NB4 (cell line): Measurements from ENCODE around the gene MYCL.

Experiments
- MYC ChIP-seq: IDR thresholded peaks from 2 replicates; pipeline ENCODE4 v1.6.1; 2011; ENCODE audit warnings: low read depth, low read length
- POLR2A ChIP-seq: IDR thresholded peaks from 2 replicates; pipeline ENCODE4 v1.6.1; 2011; ENCODE audit warnings: mild to moderate bottlenecking; ENCODE audit not compliant: insufficient read length; ENCODE audit errors: extremely low read depth
- TF ChIP-seq, protein P1 (sequence below): IDR thresholded peaks from one replicate; pipeline ENCODE4 v1.5.1; 2012; ENCODE audit warnings: low read depth, low read length
- TF ChIP-seq, protein P2 (sequence below): IDR thresholded peaks from 2 replicates; pipeline ENCODE4 v1.6.1; 2011; ENCODE audit warnings: low read depth, low read length

DNA sequence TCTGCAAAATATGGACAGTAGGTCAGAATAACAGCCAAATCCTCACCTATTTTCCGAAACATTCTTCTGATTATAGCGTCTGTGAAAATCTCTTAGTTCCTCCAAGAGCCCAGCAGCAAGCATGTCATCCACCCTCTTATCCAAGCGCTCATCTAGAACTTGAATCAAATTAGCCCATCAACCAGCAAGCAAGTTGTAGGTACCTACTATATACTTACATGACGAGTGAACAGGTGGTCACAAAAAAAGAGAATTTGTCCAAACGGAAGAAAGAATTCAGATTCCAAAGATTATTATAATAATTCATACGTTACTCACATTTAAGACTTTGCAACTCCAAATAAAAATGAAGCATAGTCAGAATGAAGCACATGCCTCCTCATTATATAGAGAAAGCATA lies 53.8 kb downstream of the MYCL start:
- TF ChIP-seq, protein P1, sequence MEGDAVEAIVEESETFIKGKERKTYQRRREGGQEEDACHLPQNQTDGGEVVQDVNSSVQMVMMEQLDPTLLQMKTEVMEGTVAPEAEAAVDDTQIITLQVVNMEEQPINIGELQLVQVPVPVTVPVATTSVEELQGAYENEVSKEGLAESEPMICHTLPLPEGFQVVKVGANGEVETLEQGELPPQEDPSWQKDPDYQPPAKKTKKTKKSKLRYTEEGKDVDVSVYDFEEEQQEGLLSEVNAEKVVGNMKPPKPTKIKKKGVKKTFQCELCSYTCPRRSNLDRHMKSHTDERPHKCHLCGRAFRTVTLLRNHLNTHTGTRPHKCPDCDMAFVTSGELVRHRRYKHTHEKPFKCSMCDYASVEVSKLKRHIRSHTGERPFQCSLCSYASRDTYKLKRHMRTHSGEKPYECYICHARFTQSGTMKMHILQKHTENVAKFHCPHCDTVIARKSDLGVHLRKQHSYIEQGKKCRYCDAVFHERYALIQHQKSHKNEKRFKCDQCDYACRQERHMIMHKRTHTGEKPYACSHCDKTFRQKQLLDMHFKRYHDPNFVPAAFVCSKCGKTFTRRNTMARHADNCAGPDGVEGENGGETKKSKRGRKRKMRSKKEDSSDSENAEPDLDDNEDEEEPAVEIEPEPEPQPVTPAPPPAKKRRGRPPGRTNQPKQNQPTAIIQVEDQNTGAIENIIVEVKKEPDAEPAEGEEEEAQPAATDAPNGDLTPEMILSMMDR, result no peak
- TF ChIP-seq, protein P2, sequence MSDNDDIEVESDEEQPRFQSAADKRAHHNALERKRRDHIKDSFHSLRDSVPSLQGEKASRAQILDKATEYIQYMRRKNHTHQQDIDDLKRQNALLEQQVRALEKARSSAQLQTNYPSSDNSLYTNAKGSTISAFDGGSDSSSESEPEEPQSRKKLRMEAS, result no peak
- no peak for TF ChIP-seq MYC
- TF ChIP-seq POLR2A, result no peak
